GM15510 (cell line): ENCODE measurements around the gene GMDS.

Experiments used
- POLR2A ChIP-seq: IDR thresholded peaks from 3 replicates; pipeline ENCODE4 v1.6.1; 2011; ENCODE audit warnings: borderline replicate concordance; ENCODE audit not compliant: insufficient read length; ENCODE audit errors: extremely low read depth

GMDS gene

GRCh38 chr6:1855890-1856289 is 389.5 kb downstream of the GMDS start:
- TF ChIP-seq POLR2A, result no peak

- no peak for TF ChIP-seq POLR2A
These were observed 391.1 kb downstream of the GMDS start for GRCh38 chr6:1854296-1854695.

GRCh38 chr6:1853761-1854160 is 391.6 kb downstream of the GMDS start:
- TF ChIP-seq POLR2A, result no peak

- TF ChIP-seq POLR2A, result no peak
These were observed 393.5 kb downstream of the GMDS start for GRCh38 chr6:1851681-1852456.

- no peak for TF ChIP-seq POLR2A
These were observed 394.6 kb downstream of the GMDS start for GRCh38 chr6:1850840-1851157.

GRCh38 chr6:1850121-1850839 is 395.1 kb downstream of the GMDS start:
- TF ChIP-seq POLR2A, result no peak

- no peak for TF ChIP-seq POLR2A
These were observed 395.7 kb downstream of the GMDS start for GRCh38 chr6:1849691-1850090.

- no peak for TF ChIP-seq POLR2A
These were observed 396.7 kb downstream of the GMDS start for GRCh38 chr6:1848752-1849151.

GRCh38 chr6:1846611-1847010 is 398.8 kb downstream of the GMDS start:
- no peak for TF ChIP-seq POLR2A

- TF ChIP-seq POLR2A, result no peak
These were observed 403.1 kb downstream of the GMDS start for GRCh38 chr6:1842334-1842733.

- TF ChIP-seq POLR2A, result no peak
These were observed 404.3 kb downstream of the GMDS start for GRCh38 chr6:1841136-1841535.

GRCh38 chr6:1840491-1841121 is 404.8 kb downstream of the GMDS start:
- no peak for TF ChIP-seq POLR2A

- TF ChIP-seq POLR2A, result no peak
These were observed 406.0 kb downstream of the GMDS start for GRCh38 chr6:1839361-1839760.

GRCh38 chr6:1838604-1839213 is 406.7 kb downstream of the GMDS start:
- TF ChIP-seq POLR2A, result no peak

GRCh38 chr6:1837826-1838225 is 407.6 kb downstream of the GMDS start:
- TF ChIP-seq POLR2A, result no peak
